ENCODE data around the gene ZC3H18.

- TF ChIP-seq KAT2A (conservative IDR thresholded peaks at IDR 0.05; ENCODE audit: control insufficient read depth, low read depth, low read length) (no peak), CREB1 (IDR thresholded peaks at IDR 0.05; ENCODE audit: low read depth) (no peak), REST (IDR thresholded peaks at IDR 0.05; ENCODE audit: low read depth, low read length) (no peak), MAX (IDR thresholded peaks at IDR 0.05; ENCODE audit: low read depth, low read length) (no peak)
Measured at GRCh38 chr16:88671806-88672205, 101.6 kb downstream of the ZC3H18 start.

All from GM12878 (cell line).